BLaER1 treated with 17β-estradiol and CSF1 and Interleukin-3, amounts not matched to agents 10 nM and 100 nM (cell line): ENCODE results near the gene ZFR.
A peak's percentile ranks its signal among the peaks of the same experiment; 100 is the strongest.

Experiments
- H3K27ac ChIP-seq, 11 experiments: shearing (Covaris generic); formaldehyde crosslinking; 2 replicates each; pipeline ENCODE4 v1.8.1; 2022
- H3K27me3 ChIP-seq, 11 experiments: shearing (Covaris generic); formaldehyde crosslinking; 2 replicates each; pipeline ENCODE4 v1.8.1; 2022
- H3K36me3 ChIP-seq, 11 experiments: shearing (Covaris generic); formaldehyde crosslinking; 2 replicates each; pipeline ENCODE4 v1.8.1; 2022
- H3K4me1 ChIP-seq, 10 experiments: shearing (Covaris generic); formaldehyde crosslinking; 2 replicates each; pipeline ENCODE4 v1.8.1; 2022
- H3K4me2 ChIP-seq, 11 experiments: shearing (Covaris generic); formaldehyde crosslinking; 2 replicates each; pipeline ENCODE4 v1.8.1; 2022
- H3K4me3 ChIP-seq, 10 experiments: shearing (Covaris generic); formaldehyde crosslinking; 2 replicates each; pipeline ENCODE4 v1.8.1; 2022
- H3K9ac ChIP-seq, 11 experiments: shearing (Covaris generic); formaldehyde crosslinking; 2 replicates each; pipeline ENCODE4 v1.8.1; 2022
- H3K9me3 ChIP-seq, 11 experiments: shearing (Covaris generic); formaldehyde crosslinking; replicated peaks in 1 of 11; 2 replicates each; pipeline ENCODE4 v1.8.1; 2022
- H4K20me1 ChIP-seq, 11 experiments: shearing (Covaris generic); formaldehyde crosslinking; 2 replicates each; pipeline ENCODE4 v1.8.1; 2022
- Cebpa-rat ChIP-seq, 11 experiments: shearing (Covaris generic); IDR thresholded peaks; 2 replicates each; pipeline ENCODE4 v1.8.1; 2022

Gene ZFR

GRCh38 chr5:32428426-32428825 lies 16.1 kb downstream of the ZFR start:
- H3K4me1 ChIP-seq: peaks cover 0 to 10% (median 0%) of the 10 kb centered on the region in 10 experiments; a peak in 2 of 20 replicates
- H3K27me3 ChIP-seq: no peaks in the 10 kb centered on the region
- peaks cover 56 to 100% (median 88%) of the 10 kb centered on the region in 11 experiments for H3K36me3 ChIP-seq
- H3K27ac ChIP-seq: no peak overlapping the region
- no peak overlapping the region for H3K9ac ChIP-seq
- H3K4me3 ChIP-seq: no peak overlapping the region
- H3K9me3 ChIP-seq: peaks cover 28 to 66% (median 51%) of the 10 kb centered on the region in 11 experiments
- H4K20me1 ChIP-seq: peaks cover 41 to 100% (median 67%) of the 10 kb centered on the region in 11 experiments; a peak in 21 of 22 replicates
- no peak for TF ChIP-seq Cebpa-rat (IDR thresholded peaks at IDR 0.05)
- H3K4me2 ChIP-seq: no peak overlapping the region

GRCh38 chr5:32426440-32427151 lies 17.9 kb downstream of the ZFR start:
- TF ChIP-seq Cebpa-rat (IDR thresholded peaks at IDR 0.05): no peak
- peak overlapping the region in 2 of 10 experiments; percentile 36 to 39; a peak in 3 of 20 replicates for H3K4me3 ChIP-seq
- no peak overlapping the region for H3K27ac ChIP-seq
- H3K36me3 ChIP-seq: peaks cover 50 to 100% (median 86%) of the 10 kb centered on the region in 11 experiments
- H3K27me3 ChIP-seq: no peaks in the 10 kb centered on the region
- H3K4me1 ChIP-seq: peaks cover 4 to 23% (median 9%) of the 10 kb centered on the region in 10 experiments; a peak in 14 of 20 replicates
- H3K9me3 ChIP-seq: peaks cover 28 to 62% (median 51%) of the 10 kb centered on the region in 11 experiments
- no peak overlapping the region for H3K4me2 ChIP-seq
- peaks cover 42 to 100% (median 67%) of the 10 kb centered on the region in 11 experiments; a peak in 21 of 22 replicates for H4K20me1 ChIP-seq
- H3K9ac ChIP-seq: no peak overlapping the region

- no peak overlapping the region for H3K9ac ChIP-seq
- no peaks in the 10 kb centered on the region for H3K27me3 ChIP-seq
- peaks cover 17 to 37% (median 28%) of the 10 kb centered on the region in 11 experiments for H3K9me3 ChIP-seq
- peaks cover 53 to 99% (median 75%) of the 10 kb centered on the region in 11 experiments for H4K20me1 ChIP-seq
- H3K36me3 ChIP-seq: peaks cover 47 to 100% (median 81%) of the 10 kb centered on the region in 11 experiments
- no peak overlapping the region for H3K27ac ChIP-seq
- no peak for TF ChIP-seq Cebpa-rat (IDR thresholded peaks at IDR 0.05)
- 0 out of 22 replicates have a peak overlapping the region, but pooled peaks of 1 of the 11 experiments have one; percentile 9 for H3K4me2 ChIP-seq
- H3K4me3 ChIP-seq: no peak overlapping the region
- H3K4me1 ChIP-seq: peaks cover 6 to 26% (median 15%) of the 10 kb centered on the region in 10 experiments; a peak in 15 of 20 replicates
Observed at GRCh38 chr5:32422697-32423096, 21.8 kb downstream of the ZFR start.

- H3K27ac ChIP-seq: no peak overlapping the region
- peaks cover 46 to 100% (median 81%) of the 10 kb centered on the region in 11 experiments for H3K36me3 ChIP-seq
- H3K4me1 ChIP-seq: peaks cover 6 to 26% (median 15%) of the 10 kb centered on the region in 10 experiments; a peak in 15 of 20 replicates
- H3K9me3 ChIP-seq: peaks cover under 1 to 21% (median 12%) of the 10 kb centered on the region in 11 experiments; a peak in 19 of 22 replicates
- no peak overlapping the region for H3K9ac ChIP-seq
- H3K4me3 ChIP-seq: no peak overlapping the region
- no peak for TF ChIP-seq Cebpa-rat (IDR thresholded peaks at IDR 0.05)
- H3K4me2 ChIP-seq: peak overlapping the region in 1 of 11 experiments; percentile 26; a peak in 1 of 22 replicates
- no peaks in the 10 kb centered on the region for H3K27me3 ChIP-seq
- H4K20me1 ChIP-seq: peaks cover 53 to 94% (median 76%) of the 10 kb centered on the region in 11 experiments
Observed at GRCh38 chr5:32421075-32421474, 23.5 kb downstream of the ZFR start.

GRCh38 chr5:32420506-32420905 lies 24.0 kb downstream of the ZFR start:
- Histone ChIP-seq H3K4me2 (no peak overlapping the region), H3K27ac (no peak overlapping the region), H3K9me3 (peaks cover 0 to 16% (median 7%) of the 10 kb centered on the region in 11 experiments; a peak in 13 of 22 replicates), H3K4me1 (peaks cover 6 to 26% (median 15%) of the 10 kb centered on the region in 10 experiments; a peak in 15 of 20 replicates), H3K9ac (no peak overlapping the region), H3K27me3 (no peaks in the 10 kb centered on the region), H3K4me3 (no peak overlapping the region), H4K20me1 (peaks cover 53 to 95% (median 75%) of the 10 kb centered on the region in 11 experiments), H3K36me3 (peaks cover 49 to 100% (median 82%) of the 10 kb centered on the region in 11 experiments)
- TF ChIP-seq Cebpa-rat (IDR thresholded peaks at IDR 0.05): no peak

- Histone ChIP-seq H3K9ac (no peak overlapping the region), H3K27me3 (no peaks in the 10 kb centered on the region), H3K4me1 (peaks cover 6 to 26% (median 15%) of the 10 kb centered on the region in 10 experiments; a peak in 15 of 20 replicates), H3K27ac (no peak overlapping the region), H3K9me3 (peaks cover 0 to 9% (median 5%) of the 10 kb centered on the region in 11 experiments; a peak in 7 of 22 replicates), H3K36me3 (peaks cover 56 to 100% (median 81%) of the 10 kb centered on the region in 11 experiments), H4K20me1 (peaks cover 50 to 94% (median 70%) of the 10 kb centered on the region in 11 experiments), H3K4me2 (no peak overlapping the region), H3K4me3 (no peak overlapping the region)
- TF ChIP-seq Cebpa-rat (IDR thresholded peaks at IDR 0.05): no peak
Observed at GRCh38 chr5:32419791-32420190, 24.7 kb downstream of the ZFR start.

GRCh38 chr5:32413466-32414263 lies 30.9 kb downstream of the ZFR start:
- peaks cover 91 to 100% (median 97%) of the 10 kb centered on the region in 11 experiments for H3K36me3 ChIP-seq
- H3K27me3 ChIP-seq: no peaks in the 10 kb centered on the region
- no peaks in the 10 kb centered on the region for H3K9me3 ChIP-seq
- H3K4me3 ChIP-seq: no peak overlapping the region
- no peak overlapping the region for H3K9ac ChIP-seq
- peaks cover 3 to 86% (median 26%) of the 10 kb centered on the region in 11 experiments; a peak in 16 of 22 replicates for H4K20me1 ChIP-seq
- H3K4me1 ChIP-seq: peaks cover 0 to 15% (median 5%) of the 10 kb centered on the region in 10 experiments; a peak in 7 of 20 replicates
- peak overlapping the region in 2 of 11 experiments; percentile 8 to 33; a peak in 1 of 22 replicates for H3K4me2 ChIP-seq
- peak overlapping the region in 3 of 11 experiments; percentile 0 to 32 (median 4); a peak in 3 of 22 replicates for H3K27ac ChIP-seq
- no peak for TF ChIP-seq Cebpa-rat (IDR thresholded peaks at IDR 0.05)

GRCh38 chr5:32410630-32411029 lies 33.9 kb downstream of the ZFR start:
- Histone ChIP-seq H3K9me3 (no peaks in the 10 kb centered on the region), H4K20me1 (peaks cover 4 to 89% (median 33%) of the 10 kb centered on the region in 11 experiments; a peak in 17 of 22 replicates), H3K4me1 (peaks cover 0 to 15% (median 5%) of the 10 kb centered on the region in 10 experiments; a peak in 7 of 20 replicates), H3K36me3 (peaks cover 90 to 100% (median 98%) of the 10 kb centered on the region in 11 experiments), H3K4me3 (no peak overlapping the region), H3K27ac (no peak overlapping the region), H3K4me2 (no peak overlapping the region), H3K9ac (no peak overlapping the region), H3K27me3 (no peaks in the 10 kb centered on the region)
- no peak for TF ChIP-seq Cebpa-rat (IDR thresholded peaks at IDR 0.05)
